HG03108 (cell line): ENCODE measurements around the gene TMEM59L.

Experiments used
- ATAC-seq: cut with Tn5 transposase; IDR thresholded peaks from one replicate; pipeline ENCODE4 v1.9.1; 2021; ENCODE audit warnings: moderate library complexity; ENCODE audit not compliant: unreplicated experiment

The TMEM59L gene

DNA sequence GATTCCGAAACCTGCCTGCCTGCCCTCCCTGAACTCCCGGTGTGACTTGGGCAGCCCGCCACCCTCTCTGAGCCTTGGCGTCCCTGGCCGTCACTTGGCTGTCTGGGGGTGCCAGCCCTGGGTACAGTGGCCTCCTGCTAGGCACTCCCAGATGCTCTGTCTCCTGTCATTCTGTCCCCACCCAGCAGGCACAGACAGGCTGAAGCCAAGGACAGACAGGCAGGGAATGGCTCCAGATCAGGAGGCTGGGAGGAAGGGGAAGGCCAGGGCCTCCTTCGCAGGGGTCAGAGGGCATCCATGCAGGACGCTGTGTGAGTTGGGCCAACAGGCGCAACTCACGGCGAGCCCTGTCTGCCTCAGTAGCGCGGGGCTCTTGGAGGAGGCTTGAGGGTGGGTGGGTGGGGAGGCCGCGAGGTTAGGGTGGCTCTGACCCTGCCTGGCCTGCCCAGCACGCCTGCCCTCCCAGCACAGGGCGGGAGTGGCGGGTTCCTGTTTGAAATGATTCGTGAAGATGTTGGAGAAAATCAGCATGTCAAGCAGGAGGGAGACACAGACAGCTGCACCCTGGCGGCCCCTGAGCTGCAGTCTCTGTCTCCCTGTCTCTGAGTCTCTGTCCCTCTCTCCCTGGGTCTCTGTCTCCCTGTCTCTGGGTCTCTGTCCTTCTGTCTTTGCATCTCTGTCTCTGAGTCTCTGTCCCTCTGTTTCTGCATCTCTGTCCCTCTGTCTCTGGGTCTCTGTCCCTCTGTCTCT lies 43.8 kb downstream of the TMEM59L start:
- ATAC-seq: no peak

DNA sequence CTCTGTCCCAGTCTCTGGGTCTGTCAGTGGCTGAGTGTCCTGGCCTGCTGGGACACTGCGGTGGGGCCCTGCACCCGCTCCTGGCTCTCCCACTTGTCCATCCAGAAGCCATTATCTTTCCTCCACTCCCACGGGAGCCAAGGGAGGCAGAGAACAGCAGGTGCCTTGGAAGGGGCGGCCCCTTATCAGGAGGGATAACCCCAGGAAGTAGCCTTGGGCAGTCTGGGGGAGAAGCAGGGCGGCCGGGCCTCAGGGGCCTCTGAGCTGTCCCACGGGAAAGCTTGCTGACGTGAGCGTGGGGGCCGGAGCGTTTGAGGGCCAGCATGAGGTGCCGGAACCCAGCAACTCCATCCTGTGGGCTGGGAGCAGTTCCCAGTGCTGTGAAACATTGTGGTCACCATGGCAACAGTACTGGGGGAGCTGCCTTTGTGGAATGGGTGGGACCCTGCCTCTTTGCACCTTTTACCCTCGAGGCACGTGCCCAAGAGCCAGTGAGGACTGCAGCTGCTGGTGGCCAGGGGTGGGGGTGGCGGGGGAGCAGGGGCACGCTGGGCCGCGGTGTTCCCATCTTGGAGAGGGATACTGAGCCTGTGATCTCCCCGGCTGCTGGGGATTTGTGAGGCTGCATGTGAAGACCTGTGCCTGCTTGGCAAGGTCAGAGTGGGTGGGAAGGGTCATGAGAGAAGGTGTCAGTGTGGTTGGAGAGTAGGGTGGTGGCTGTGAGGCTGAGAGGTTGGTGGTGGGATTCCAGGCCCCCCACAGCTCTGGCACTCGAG lies 45.1 kb downstream of the TMEM59L start:
- ATAC-seq: no peak

DNA sequence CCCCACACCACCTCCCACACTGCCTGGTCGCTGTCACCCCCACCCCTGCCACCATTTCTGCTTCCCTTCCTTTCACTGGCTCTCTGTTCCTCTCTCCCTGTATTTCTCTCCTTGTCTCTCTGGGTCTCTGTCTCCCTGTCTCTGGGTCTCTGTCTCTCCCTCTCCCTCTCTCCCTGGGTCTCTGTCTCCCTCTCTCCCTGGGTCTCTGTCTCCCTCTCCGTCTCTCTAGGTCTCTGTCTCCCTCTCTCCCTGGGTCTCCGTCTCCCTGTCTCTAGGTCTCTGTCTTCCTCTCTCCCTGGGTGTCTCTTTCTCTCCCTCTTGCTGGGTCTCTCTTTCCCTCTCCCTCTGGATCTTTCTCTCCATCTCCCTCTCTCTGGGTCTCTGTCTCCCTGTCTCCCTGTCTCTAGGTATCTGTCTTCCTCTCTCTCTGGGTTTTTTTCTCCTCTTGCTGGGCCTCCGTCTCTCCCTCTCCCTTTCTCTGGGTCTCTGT lies 45.7 kb downstream of the TMEM59L start:
- ATAC-seq: no peak

DNA sequence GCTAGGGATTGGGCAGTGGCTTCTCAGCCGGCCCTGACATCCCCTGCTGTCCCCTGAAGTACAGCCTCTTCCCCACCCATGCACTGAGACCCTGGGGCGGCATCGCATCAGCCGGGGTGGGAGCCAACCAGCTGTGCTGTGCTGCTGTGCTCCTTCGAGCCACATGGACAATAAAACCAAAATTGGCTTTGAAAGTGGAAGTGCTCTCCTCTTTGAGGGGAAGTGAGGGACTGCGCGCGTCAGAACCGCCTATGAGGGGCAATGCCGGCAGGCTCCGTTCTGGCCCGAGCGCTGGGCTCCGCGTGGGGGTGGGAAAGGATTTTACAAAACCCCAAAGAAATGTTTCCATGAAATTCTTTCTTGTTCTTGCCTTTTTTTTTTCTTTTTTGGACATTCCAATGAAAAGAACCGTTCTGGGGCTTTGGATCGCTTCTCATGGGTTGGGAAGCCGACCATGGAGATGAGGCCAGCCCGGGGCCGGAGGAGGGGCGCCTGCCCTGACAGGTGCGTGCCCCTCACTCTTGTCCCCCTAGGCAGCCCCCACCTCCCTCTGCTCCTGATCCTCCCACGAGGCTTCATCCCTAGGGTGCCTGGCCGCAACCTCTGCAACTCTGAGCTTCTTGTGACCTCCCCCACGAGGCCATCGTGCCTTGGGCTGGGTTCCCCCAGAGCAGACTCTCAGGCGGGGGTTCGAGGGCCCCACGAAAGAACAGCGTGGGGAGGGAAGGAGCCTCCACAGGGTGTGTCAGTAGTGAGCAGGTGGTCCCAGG lies 46.8 kb downstream of the TMEM59L start:
- ATAC-seq: no peak

DNA sequence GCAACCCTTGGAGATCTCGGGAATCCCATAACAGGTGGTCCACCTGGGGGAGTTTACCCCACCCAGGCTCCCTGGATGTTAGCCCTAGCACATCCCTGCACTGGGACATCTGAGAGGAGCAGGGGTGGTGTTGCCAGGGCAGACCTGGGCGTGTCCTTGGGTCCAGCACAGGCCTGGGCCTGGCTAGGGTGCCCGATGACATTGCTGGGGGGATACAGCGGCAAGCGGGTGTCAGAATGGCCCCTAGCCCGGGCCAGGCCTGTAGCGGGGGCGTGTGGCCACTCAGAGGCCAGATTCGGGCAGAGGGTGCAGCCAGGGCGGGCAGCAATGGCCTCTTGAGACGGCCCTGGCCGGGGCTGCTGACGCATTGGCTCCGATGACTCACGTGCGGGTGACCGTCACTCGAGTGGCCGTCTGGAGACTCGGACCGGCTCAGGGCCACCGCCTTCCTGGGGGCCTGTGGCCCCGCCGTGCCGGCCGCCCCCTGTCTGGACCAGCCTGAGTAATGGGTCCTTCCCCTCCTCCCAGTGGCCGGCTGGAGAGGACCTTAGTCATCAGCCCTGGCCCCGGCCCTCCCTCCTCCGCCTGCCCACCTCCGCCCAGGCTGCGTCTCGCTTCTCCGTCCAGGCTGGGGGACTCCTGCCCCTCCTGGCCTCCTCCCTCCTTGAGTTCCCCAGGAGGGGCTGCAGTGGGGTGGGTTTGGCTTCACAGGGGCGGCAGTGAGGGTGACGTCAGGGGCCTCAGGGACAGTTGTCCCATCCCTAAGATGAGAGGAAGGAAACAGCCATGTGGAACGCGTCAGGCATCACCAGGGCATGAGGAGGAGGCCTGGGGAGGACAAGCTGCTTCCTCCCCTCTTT lies 47.6 kb downstream of the TMEM59L start:
- no peak for ATAC-seq

DNA sequence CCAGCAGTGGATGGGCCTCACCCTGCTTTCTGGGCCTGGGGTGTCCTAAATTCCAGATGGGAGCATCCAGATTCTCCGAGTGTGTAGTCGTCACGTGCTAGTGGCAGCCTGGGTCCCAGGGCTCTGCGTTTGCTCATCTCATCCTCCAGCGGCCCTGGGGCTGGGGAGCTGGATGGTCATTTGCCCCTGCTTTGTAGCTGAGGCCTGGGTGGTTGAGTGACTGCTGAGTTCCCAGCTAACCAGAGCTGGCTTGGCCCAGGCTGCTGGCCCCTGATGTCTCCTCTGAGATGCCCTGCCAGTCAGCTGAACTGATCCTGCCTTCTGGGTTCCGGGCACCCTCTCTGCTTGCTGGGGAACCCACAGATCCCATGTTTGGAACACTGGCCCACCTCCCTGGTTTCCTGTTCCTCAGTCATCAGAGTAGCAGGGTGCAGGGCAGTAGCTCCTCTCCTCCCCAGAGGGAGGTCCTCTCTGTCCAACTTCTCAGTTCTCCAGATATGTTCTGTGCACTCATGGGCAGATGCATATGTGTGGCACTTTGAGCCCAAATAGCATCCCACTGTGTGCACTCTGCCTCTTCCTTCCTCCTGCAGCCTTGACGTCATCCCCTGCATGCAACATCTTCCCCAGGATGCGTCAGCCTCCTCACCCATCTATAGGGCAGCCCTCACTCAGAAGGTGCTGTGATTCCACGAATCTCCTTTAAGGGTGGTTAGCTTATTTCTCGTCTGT lies 48.4 kb downstream of the TMEM59L start:
- no peak for ATAC-seq

DNA sequence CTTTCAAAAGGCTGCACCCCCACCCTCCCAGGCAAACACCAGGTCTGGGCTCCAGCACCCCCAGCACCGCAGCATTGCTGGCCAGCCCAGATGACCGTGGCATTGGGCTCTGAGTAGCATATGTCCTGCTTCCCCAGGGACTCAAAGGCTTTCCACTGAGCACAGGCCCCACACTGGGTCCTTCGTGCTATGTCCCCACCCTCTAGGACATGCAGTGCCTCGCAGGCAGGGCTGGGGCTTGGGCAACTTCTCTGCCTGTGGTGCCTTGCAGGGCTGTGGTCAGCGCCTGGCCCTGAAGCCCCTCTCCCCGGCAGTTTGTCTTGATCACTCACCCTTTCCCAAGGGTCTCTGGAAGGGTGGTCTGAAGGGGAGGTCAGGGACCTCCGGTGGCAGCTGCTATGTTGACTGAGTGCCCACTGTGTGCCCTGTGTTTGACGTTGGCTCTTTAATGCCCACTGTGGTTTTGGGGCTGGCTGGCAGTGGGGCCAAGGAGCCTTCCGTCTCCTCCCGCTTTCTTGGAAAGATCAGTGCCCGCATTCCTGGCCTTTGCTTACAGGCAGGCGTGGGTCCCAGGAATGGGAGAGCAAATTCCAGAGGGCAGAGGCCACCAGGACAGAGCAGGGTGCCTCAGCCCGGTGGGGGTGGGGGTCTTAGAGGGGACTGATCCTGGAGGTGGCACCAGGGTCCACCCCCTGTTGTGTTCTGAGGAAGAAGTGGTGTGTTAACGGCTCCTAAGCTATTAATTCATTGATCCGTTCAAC lies 50.5 kb downstream of the TMEM59L start:
- ATAC-seq: no peak

DNA sequence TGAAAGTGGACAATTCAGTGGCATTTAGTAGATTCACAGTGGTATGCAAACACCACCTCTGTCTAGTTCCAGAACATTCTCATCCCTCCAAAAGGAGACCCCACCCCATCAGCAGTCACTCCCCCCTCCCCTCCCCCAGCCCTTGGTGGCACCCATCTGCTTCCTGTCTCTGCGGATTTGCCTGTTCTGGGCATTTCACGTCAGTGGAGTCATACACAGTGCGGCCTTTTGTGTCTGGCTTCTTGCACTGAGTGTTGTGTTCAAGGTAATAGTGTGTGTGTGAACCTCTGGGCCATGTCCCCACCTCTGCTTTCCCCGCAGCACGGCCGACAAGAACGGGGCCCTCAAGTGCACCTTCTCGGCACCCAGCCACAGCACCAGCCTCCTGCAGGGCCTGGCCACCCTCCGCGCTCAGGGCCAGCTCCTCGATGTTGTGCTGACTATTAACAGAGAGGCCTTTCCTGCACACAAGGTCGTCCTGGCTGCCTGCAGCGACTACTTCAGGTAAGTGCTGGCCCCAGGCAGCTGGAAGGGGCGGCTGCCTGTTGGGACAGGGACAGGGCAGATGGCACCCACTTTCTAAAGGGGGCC lies 51.4 kb downstream of the TMEM59L start:
- ATAC-seq: no peak

DNA sequence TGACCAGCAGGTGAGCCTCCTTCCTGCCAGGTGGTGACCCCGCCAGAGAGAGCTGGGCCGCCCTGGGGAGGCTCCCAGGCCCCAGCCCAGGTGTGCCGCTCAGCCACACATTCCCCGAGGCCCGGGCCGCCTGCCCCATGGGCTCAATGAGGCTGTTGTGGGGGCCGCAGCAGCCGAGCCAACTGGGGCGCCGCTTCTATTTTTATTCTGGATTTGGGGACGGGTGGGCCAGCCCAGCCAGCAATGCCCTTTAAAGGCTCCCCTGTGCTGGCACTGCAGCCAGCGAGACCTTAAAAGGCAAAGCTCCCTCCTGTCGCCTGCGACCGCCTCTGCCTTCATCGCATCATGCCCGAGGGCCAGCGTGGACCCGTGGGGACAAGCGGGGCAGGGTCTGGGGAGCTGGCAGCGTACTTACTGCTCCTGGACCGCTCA lies 53.1 kb downstream of the TMEM59L start:
- no peak for ATAC-seq

DNA sequence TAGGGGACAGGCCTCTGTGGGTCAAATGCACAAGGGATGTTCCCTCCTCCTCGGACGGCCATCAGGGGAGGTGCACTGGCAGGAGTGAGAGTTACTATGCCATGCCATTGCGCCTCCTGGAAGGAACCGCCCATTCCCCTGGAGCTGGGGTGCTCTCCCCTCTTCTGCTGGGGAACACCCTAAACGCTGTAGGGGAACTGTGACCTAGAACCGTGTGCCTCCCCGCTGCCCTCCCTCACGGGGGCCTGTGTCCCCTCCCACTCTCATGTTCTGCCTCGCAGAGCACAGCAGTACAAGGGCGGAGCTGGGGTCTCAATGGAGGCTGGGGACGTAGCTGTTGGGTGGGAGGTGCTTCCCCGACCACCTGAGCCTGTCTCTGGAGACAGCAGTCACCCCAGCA lies 53.6 kb downstream of the TMEM59L start:
- ATAC-seq: no peak

DNA sequence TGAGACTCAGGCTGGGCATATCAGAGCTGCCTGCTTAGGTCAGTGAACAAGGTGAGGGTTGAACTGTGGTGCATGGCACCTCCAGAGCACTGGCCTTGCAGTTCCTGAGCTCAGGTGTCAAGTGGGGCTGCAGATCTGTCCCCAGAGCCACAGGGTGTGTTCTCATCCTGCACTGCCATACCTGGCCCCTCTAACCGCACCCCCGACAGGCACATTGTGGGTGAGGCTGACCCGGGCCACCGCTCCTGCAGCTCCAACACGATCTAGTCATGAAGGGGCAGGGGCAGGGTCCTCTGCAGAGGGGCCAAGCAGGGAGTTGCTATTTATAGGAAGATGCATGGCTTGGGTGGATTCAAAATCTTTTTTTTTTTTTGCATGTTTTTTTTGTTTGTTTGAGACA lies 54.1 kb downstream of the TMEM59L start:
- no peak for ATAC-seq

DNA sequence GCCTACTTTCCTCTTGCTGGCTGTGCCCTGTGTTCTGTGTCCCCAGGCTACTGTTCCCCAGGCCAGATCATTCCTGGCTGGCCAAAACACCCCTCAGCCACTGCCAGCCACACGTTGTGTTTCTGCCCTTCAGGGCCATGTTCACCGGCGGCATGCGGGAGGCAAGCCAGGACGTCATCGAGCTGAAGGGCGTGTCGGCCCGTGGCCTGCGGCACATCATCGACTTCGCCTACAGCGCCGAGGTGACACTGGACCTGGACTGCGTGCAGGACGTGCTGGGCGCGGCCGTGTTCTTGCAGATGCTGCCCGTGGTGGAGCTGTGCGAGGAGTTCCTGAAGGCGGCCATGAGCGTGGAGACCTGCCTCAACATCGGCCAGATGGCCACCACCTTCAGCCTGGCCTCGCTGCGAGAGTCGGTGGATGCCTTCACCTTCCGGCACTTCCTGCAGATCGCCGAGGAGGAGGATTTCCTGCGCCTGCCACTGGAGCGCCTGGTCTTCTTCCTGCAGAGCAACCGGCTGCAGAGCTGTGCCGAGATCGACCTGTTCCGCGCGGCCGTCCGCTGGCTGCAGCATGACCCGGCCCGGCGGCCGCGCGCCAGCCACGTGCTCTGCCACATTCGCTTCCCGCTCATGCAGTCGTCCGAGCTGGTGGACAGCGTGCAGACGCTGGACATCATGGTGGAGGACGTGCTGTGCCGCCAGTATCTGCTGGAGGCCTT lies 55.0 kb downstream of the TMEM59L start:
- no peak for ATAC-seq

DNA sequence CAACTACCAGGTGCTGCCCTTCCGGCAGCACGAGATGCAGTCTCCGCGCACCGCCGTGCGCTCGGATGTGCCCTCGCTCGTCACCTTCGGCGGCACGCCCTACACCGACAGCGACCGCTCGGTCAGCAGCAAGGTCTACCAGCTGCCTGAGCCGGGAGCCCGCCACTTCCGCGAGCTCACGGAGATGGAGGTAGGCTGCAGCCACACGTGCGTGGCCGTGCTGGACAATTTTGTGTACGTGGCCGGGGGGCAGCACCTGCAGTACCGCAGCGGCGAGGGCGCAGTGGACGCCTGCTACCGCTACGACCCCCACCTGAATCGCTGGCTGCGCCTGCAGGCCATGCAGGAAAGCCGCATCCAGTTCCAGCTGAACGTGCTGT lies 55.6 kb downstream of the TMEM59L start:
- no peak for ATAC-seq

DNA sequence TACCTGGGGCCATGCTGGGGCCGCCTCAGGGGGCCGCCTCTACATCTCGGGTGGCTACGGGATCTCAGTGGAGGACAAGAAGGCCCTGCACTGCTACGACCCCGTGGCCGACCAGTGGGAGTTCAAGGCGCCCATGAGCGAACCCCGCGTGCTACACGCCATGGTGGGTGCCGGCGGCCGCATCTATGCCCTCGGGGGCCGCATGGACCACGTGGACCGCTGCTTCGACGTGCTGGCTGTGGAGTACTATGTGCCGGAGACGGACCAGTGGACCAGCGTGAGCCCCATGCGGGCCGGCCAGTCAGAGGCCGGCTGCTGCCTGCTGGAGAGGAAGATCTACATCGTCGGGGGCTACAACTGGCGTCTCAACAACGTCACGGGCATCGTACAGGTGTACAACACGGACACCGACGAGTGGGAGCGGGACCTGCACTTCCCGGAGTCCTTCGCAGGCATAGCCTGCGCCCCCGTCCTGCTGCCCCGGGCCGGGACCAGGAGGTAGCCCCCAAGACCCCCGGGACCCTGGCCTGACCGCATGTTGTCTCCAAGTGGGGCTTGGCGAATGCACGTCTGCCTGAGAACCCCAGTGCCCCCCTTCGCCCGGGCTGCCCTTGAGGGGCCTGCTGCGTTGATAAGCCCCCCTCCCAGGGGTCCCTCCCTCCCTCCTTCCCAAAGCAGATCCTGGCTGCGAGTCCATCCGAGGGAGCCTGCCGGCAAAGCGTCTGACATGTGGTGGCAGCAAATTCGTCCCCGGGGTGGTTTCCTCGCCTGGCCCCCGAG lies 56.3 kb downstream of the TMEM59L start:
- no peak for ATAC-seq

DNA sequence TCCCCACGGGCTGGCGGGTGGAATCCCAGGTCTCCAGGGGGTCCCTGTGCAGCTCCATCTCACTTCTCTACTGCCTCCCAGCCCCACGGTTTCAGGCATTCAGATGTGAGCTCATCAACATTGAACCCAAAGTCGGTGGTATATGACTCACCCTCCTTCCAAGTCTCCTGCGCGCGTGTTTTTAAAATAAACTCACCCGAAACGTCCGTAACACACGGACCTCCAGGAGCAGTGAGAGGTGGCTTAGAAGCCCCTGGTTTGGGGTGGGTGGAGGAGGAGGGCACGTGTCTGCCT lies 56.8 kb downstream of the TMEM59L start:
- no peak for ATAC-seq

DNA sequence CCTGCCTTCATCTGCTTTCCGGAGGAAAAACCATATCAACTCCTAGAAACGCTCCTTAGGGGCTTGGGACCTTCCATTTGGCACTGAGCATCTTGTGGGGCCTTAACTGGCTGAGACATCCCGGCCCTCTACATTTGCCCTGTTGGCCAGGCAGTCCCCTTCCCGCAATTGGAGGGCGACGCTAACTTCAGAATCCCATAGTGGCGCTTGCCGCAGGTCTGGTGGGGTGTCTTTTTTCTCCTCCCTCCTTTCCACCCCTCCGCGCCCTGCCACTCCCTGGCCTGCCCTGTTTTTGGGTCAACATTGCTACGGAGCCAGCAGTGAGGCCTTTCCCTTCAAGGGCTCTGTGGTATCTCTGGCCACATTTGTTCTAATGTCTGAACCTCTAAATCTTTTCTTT lies 57.2 kb downstream of the TMEM59L start:
- no peak for ATAC-seq

DNA sequence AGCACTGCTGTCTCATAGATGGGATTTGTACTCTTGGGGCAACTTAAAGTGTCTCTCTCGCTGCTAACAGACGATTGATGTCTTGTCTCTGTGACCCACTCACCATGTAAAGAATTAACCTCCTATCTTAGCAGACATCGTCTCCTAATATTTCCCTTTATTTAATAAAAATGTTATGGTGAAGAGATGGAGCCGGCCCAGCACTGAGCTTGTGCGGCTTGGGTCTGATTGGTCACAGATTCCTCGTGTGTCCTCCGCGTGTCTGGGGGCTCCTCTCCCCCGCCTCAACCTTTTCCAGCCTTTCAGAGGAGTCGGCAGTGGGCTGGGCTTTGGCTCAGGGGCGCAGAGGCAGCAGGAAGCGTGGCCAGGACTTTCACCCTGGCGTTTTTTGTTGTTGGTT lies 57.6 kb downstream of the TMEM59L start:
- no peak for ATAC-seq
